K562 (cell line): ENCODE data around the gene ASPHD2. TPM values are rescaled to one million over a fixed set of nuclear protein-coding genes. Genes with fewer than 3 reads are reported as not detected.

Experiments
- ATAC-seq: fragments of 200-7000 bp; cut with Tn5 transposase; 3 replicates; pipeline ENCODE4 v1.9.1; 2020; ENCODE audit warnings: moderate library complexity
- BruUV-seq: library from RNA; stranded (reverse); fragments of 400-500 nt; replicated peaks from 2 replicates; lab custom pipeline; 2021; lab: Mats Ljungman, UMichigan
- CTCF ChIA-PET: fragments of 300-600 bp; formaldehyde crosslinking; extraction: SDS; loops from one replicate; lab custom pipeline; 2021; ENCODE audit warnings: low intra/inter-chr PET ratio; lab: Yijun Ruan, JAX
- POLR2A ChIA-PET: fragments of 300-600, 350-650 bp; sonication (Branson Sonifier 250); formaldehyde crosslinking; extraction: SDS; loops from one replicate; lab custom pipeline; 2021; ENCODE audit warnings: antibody characterized with exemption, inconsistent platforms; lab: Yijun Ruan, JAX
- DNase-seq, 4 experiments: peaks; one replicate each; pipeline versions ENCODE4 v3.0.0 to v3.0.0-alpha.2; 2011 to 2018; ENCODE audit warnings: low spot score in 3 of 4, mixed read lengths in 3 of 4; ENCODE audit errors: extremely low read depth in 1 of 4
- FAIRE-seq: peaks from 2 replicates; lab custom pipeline; 2011; peaks lifted over from hg19 to GRCh38; lab: Jason Lieb, UNC
- H2AFZ ChIP-seq: 2 replicates; pipeline ENCODE4 v1.6.0; 2011; ENCODE audit warnings: low read depth, low read length, control low read depth, inconsistent platforms
- H3K27ac ChIP-seq: fragments of 200-600 bp; 3 replicates; pipeline ENCODE4 v1.8.0; 2011; ENCODE audit warnings: low read depth, mild to moderate bottlenecking, control low read depth, inconsistent platforms, low read length, moderate library complexity, mixed read lengths; ENCODE audit errors: extremely low read depth
- H3K27me3 ChIP-seq, 2 experiments: fragments of 300-600 bp in 1 of 2; 2 replicates in 1 of 2; 3 replicates in 1 of 2; pipeline versions ENCODE4 v1.6.0 to v1.8.0; 2011; ENCODE audit warnings: inconsistent platforms in 2 of 2, low read length in 2 of 2, mild to moderate bottlenecking in 1 of 2, mixed read lengths in 1 of 2, moderate library complexity in 1 of 2; ENCODE audit not compliant: control insufficient read depth in 2 of 2, insufficient read depth in 2 of 2
- H3K36me3 ChIP-seq: fragments of 300-600 bp; 3 replicates; pipeline ENCODE4 v1.8.0; 2011; ENCODE audit warnings: mild to moderate bottlenecking, low read length, inconsistent platforms; ENCODE audit not compliant: control insufficient read depth, insufficient read depth
- H3K4me1 ChIP-seq, 2 experiments: fragments of 200-600 bp in 1 of 2; replicated peaks in 1 of 2; 2 replicates in 1 of 2; 3 replicates in 1 of 2; pipeline versions ENCODE4 v1.5.1 to v1.8.0; 2011; ENCODE audit warnings: inconsistent platforms in 2 of 2, low read length in 2 of 2, mild to moderate bottlenecking in 1 of 2, mixed read lengths in 1 of 2, moderate library complexity in 1 of 2; ENCODE audit not compliant: control insufficient read depth in 2 of 2, insufficient read depth in 2 of 2
- H3K4me2 ChIP-seq: 2 replicates; pipeline ENCODE4 v1.6.1; 2011; ENCODE audit warnings: low read length, control low read depth, inconsistent platforms, mixed read lengths; ENCODE audit not compliant: insufficient read depth
- H3K4me3 ChIP-seq: fragments of 200-600 bp; sonication (generic), shearing (Covaris generic); 2 replicates; pipeline ENCODE4 v1.5.1; 2016; ENCODE audit warnings: control low read depth, inconsistent platforms
- H3K79me2 ChIP-seq: fragments of 200-600 bp; 3 replicates; pipeline ENCODE4 v1.8.0; 2011; ENCODE audit warnings: low read length, inconsistent platforms; ENCODE audit not compliant: control insufficient read depth, insufficient read depth
- H3K9ac ChIP-seq, 2 experiments: 2 replicates each; pipeline versions ENCODE4 v1.6.0 to v1.6.1; 2011; ENCODE audit warnings: low read depth in 2 of 2, low read length in 2 of 2, control low read depth in 1 of 2, inconsistent platforms in 1 of 2, mild to moderate bottlenecking in 1 of 2, mixed read lengths in 1 of 2; ENCODE audit not compliant: insufficient read depth in 1 of 2
- H3K9me1 ChIP-seq: one replicate; pipeline ENCODE4 v1.6.0; 2011; ENCODE audit warnings: inconsistent platforms, mild to moderate bottlenecking, low read length, moderate library complexity; ENCODE audit not compliant: control insufficient read depth, insufficient read depth
- H3K9me3 ChIP-seq: replicated peaks from 2 replicates; pipeline ENCODE4 v1.5.1; 2011; ENCODE audit warnings: low read depth, low read length, inconsistent platforms; ENCODE audit not compliant: control insufficient read depth, insufficient read depth
- H4K20me1 ChIP-seq: replicated peaks from 2 replicates; pipeline ENCODE4 v1.6.1; 2011; ENCODE audit warnings: low read length, inconsistent platforms, mixed read lengths; ENCODE audit not compliant: control insufficient read depth, insufficient read depth
- ARID2 ChIP-seq: fragments of 450-650 bp; IDR thresholded peaks from 2 replicates; pipeline ENCODE4 v1.6.1; 2017; ENCODE audit warnings: antibody characterized with exemption, mild to moderate bottlenecking
- BMI1 ChIP-seq: fragments of 150-350 bp; IDR thresholded peaks from 2 replicates; pipeline ENCODE4 v1.6.1; 2014; ENCODE audit warnings: low read length
- ETV5 ChIP-seq: sonication (generic); formaldehyde crosslinking; IDR thresholded peaks from 2 replicates; pipeline ENCODE4 v1.4.0; 2020; ENCODE audit warnings: low read depth, mild to moderate bottlenecking, missing genetic modification reagents
- FOXA1 ChIP-seq: fragments of 450-650 bp; IDR thresholded peaks from 2 replicates; pipeline ENCODE4 v1.6.1; 2016; ENCODE audit warnings: mild to moderate bottlenecking, borderline replicate concordance
- GATAD2A ChIP-seq: fragments of 450-650 bp; IDR thresholded peaks from 2 replicates; pipeline ENCODE4 v1.6.1; 2017
- MTA1 ChIP-seq: fragments of 450-650 bp; IDR thresholded peaks from 2 replicates; pipeline ENCODE4 v1.6.1; 2017; ENCODE audit warnings: borderline replicate concordance
- RNF2 ChIP-seq: sonication (generic); IDR thresholded peaks from 2 replicates; pipeline ENCODE4 v1.6.1; 2016
- SMAD1 ChIP-seq: fragments of 150-350 bp; IDR thresholded peaks from 2 replicates; pipeline ENCODE4 v1.6.1; 2014; ENCODE audit warnings: low read length, low read depth; ENCODE audit not compliant: partially characterized antibody
- THRA ChIP-seq: fragments of 450-650 bp; IDR thresholded peaks from 2 replicates; pipeline ENCODE4 v1.6.1; 2017; ENCODE audit warnings: mild to moderate bottlenecking, moderate library complexity
- WHSC1 ChIP-seq: IDR thresholded peaks from one replicate; pipeline ENCODE4 v1.6.1; 2012; ENCODE audit warnings: low read length, control low read depth, inconsistent platforms
- ZBTB49 ChIP-seq: sonication (generic); formaldehyde crosslinking; IDR thresholded peaks from 2 replicates; pipeline ENCODE4 v1.8.0; 2022; ENCODE audit warnings: missing genetic modification reagents, mild to moderate bottlenecking, borderline replicate concordance
- ZBTB5 ChIP-seq: fragments of 450-650 bp; IDR thresholded peaks from 2 replicates; pipeline ENCODE4 v1.6.1; 2017; ENCODE audit warnings: antibody characterized with exemption
- ZNF212 ChIP-seq: fragments of 450-650 bp; formaldehyde crosslinking; IDR thresholded peaks from 2 replicates; pipeline ENCODE4 v1.4.0; 2020; ENCODE audit warnings: mild to moderate bottlenecking
- ZNF282 ChIP-seq: sonication (generic); formaldehyde crosslinking; IDR thresholded peaks from 2 replicates; pipeline ENCODE4 v1.8.1; 2023; ENCODE audit warnings: missing genetic modification reagents
- ZNF561 ChIP-seq: fragments of 450-650 bp; formaldehyde crosslinking; conservative IDR thresholded peaks from 2 replicates; pipeline ENCODE4 v1.4.0; 2020; ENCODE audit warnings: mild to moderate bottlenecking, moderate library complexity
- ZNF589 ChIP-seq: fragments of 200-800 bp; sonication (Bioruptor generic); IDR thresholded peaks from 2 replicates; pipeline ENCODE4 v1.6.1; 2016; ENCODE audit warnings: low read depth, missing genetic modification characterization, missing compliant biosample characterization
- ZNF707 ChIP-seq: fragments of 250-450 bp; sonication (Bioruptor Pico); conservative IDR thresholded peaks from 2 replicates; pipeline ENCODE4 v1.8.0; 2022; ENCODE audit warnings: inconsistent platforms, mild to moderate bottlenecking, moderate library complexity
- ZNF79 ChIP-seq: fragments of 250-450 bp; sonication (Bioruptor Pico); IDR thresholded peaks from 2 replicates; pipeline ENCODE4 v1.4.0; 2020; ENCODE audit warnings: low read depth, mild to moderate bottlenecking, moderate library complexity
- WGBS: fragments of 100-300 bp; shearing (Covaris generic); methylation state at CpG from one replicate; pipeline ENCODE4 v1.1.6; 2016; ENCODE audit warnings: low coverage, mixed read lengths; ENCODE audit not compliant: insufficient coverage; ENCODE audit errors: missing lambda C conversion rate; 5-methylcytosine and 5-hydroxymethylcytosine counted together
- in situ Hi-C: fragments of 300-500 bp; cut with MboI; formaldehyde crosslinking; loops from 4 replicates; pipeline ENCODE4 v1.15.0; 2018; ENCODE audit warnings: inconsistent platforms, mixed read lengths
- intact Hi-C: fragments of 100-400 bp; cut with micrococcal nuclease; formaldehyde crosslinking; loops from 2 replicates; pipeline ENCODE4 v1.14.2; 2022
- polyA plus RNA-seq, 8 experiments: library from polyadenylated mRNA; depleted of rRNA in 4 of 8; stranded (reverse) in 5 of 8; unstranded in 3 of 8; fragments of >200 nt; fragmentation: Nextera tagmentation in 2 of 8; fragmentation: Illumina TruSeq in 1 of 8; extraction: Ambion mirVana in 2 of 8; extraction: Trizol in 1 of 8; gene quantifications; 2 replicates each; pipeline versions ENCODE4 v1.2.1 to v1.2.3, GENCODE V29; 2011 to 2014; ENCODE audit warnings: inconsistent platforms in 1 of 8, missing spikeins in 1 of 8
- total RNA-seq, 7 experiments: library from RNA; depleted of rRNA in 6 of 7; stranded (reverse); fragments of >200 nt in 6 of 7; fragmentation: Illumina TruSeq in 2 of 7; extraction: Trizol in 2 of 7; gene quantifications; 2 replicates each; pipeline versions ENCODE4 v1.2.1 to v1.2.3, GENCODE V29; 2011 to 2021; ENCODE audit warnings: low replicate concordance in 1 of 7

ASPHD2 gene
- total and polyA plus RNA-seq, 9 of the 15 experiments (the other 6 are each of a cell fraction or from before 2014, with no cell fraction given) = 0.18 to 0.64 (median 0.36) TPM

- TF ChIP-seq ZBTB49 (no peak), MTA1 (no peak), BMI1 (no peak), ARID2 (no peak), ZNF561 (no peak), ZNF707 (CRISPR knock-in tag) (no peak)
- TF ChIP-seq, all 486 proteins: peak for 0
These were observed 18.7 kb upstream of the ASPHD2 start (continued) for GRCh38 chr22:26410386-26410785.

GRCh38 chr22:26414347-26414746 is 14.7 kb upstream of the ASPHD2 start:
- in situ Hi-C loops = no loop called here
- no peaks in the 10 kb centered on the region for H3K36me3 ChIP-seq
- no peaks in the 10 kb centered on the region; a peak in 1 of 5 replicates for H3K4me1 ChIP-seq
- TF ChIP-seq ETV5 (CRISPR knock-in tag) (no peak), ZNF282 (CRISPR knock-in tag) (no peak), RNF2 (no peak), SMAD1 (no peak), ZNF212 (CRISPR knock-in tag) (no peak), FOXA1 (no peak), GATAD2A (no peak), THRA (no peak), ZNF79 (CRISPR knock-in tag) (no peak), ZNF589 (no peak), ZBTB5 (no peak), WHSC1 (no peak)
- no peaks in the 10 kb centered on the region for H3K9me1 ChIP-seq
- CTCF ChIA-PET = no interaction called here
- intact Hi-C loops = no loop called here
- H2AFZ ChIP-seq = no peak overlapping the region
- H3K27me3 ChIP-seq = 0 out of 5 replicates have a peak, but pooled peaks cover 2 to 4% of the 10 kb centered on the region in 2 experiments
- DNase-seq (no peak), FAIRE-seq (no peak), ATAC-seq (no peak)
- 40% methylated on average over 4 of the region's 4 CpGs for WGBS
- POLR2A ChIA-PET = no interaction called here
- no peaks in the 10 kb centered on the region for H3K9me3 ChIP-seq
- BruUV-seq = no TSS peak
- H3K27ac ChIP-seq = no peak overlapping the region
- no peaks in the 10 kb centered on the region for H3K79me2 ChIP-seq
- no peaks in the 10 kb centered on the region for H4K20me1 ChIP-seq
- no peak overlapping the region for H3K9ac ChIP-seq
- H3K4me2 ChIP-seq = no peak overlapping the region
- H3K4me3 ChIP-seq = no peak overlapping the region
